Left ventricle myocardium inferior (tissue), 1 donor: ENCODE results near the gene BRIX1. TPM values are rescaled to one million over a fixed set of nuclear protein-coding genes. Genes with fewer than 3 reads are reported as not detected.

Source experiments
- DNase-seq: peaks from one replicate; pipeline ENCODE4 v3.0.0-alpha.2; 2020
- H3K27ac ChIP-seq: fragments of 200-600 bp; replicated peaks from 2 replicates; pipeline ENCODE4 v1.8.0; 2021
- H3K27me3 ChIP-seq: fragments of 200-600 bp; 2 replicates; pipeline ENCODE4 v1.8.0; 2021; ENCODE audit warnings: low read depth
- H3K36me3 ChIP-seq: fragments of 200-600 bp; 2 replicates; pipeline ENCODE4 v1.8.0; 2021
- H3K4me1 ChIP-seq: fragments of 200-600 bp; 2 replicates; pipeline ENCODE4 v1.8.0; 2021
- H3K4me3 ChIP-seq: fragments of 200-600 bp; 2 replicates; pipeline ENCODE4 v1.8.0; 2021; ENCODE audit warnings: mild to moderate bottlenecking, moderate library complexity
- H3K9me3 ChIP-seq: fragments of 200-600 bp; replicated peaks from 2 replicates; pipeline ENCODE4 v1.8.0; 2021
- intact Hi-C: fragments of 100-400 bp; cut with micrococcal nuclease; formaldehyde crosslinking; loops from one replicate; pipeline ENCODE4 v1.11.0; 2022
- total RNA-seq: library from RNA; stranded (reverse); fragmentation: NEBNext Ultra II Directional; extraction: Animal tissue kit (Norgen Biotek cat#: 25700); gene quantifications from one replicate; pipeline ENCODE4 v1.2.1, GENCODE V29; 2021
- TF ChIP-seq, protein P1 (sequence below): fragments of 200-600 bp; IDR thresholded peaks from 2 replicates; pipeline ENCODE4 v1.8.0; 2021; ENCODE audit warnings: antibody characterized with exemption, mild to moderate bottlenecking, borderline replicate concordance
- donor health status: DM: no; HTN: yes; CAD: no; lungs with severe emphysema.

Gene BRIX1
- total RNA-seq, 1 donor from 2014 or later, result 10.5 TPM

DNA sequence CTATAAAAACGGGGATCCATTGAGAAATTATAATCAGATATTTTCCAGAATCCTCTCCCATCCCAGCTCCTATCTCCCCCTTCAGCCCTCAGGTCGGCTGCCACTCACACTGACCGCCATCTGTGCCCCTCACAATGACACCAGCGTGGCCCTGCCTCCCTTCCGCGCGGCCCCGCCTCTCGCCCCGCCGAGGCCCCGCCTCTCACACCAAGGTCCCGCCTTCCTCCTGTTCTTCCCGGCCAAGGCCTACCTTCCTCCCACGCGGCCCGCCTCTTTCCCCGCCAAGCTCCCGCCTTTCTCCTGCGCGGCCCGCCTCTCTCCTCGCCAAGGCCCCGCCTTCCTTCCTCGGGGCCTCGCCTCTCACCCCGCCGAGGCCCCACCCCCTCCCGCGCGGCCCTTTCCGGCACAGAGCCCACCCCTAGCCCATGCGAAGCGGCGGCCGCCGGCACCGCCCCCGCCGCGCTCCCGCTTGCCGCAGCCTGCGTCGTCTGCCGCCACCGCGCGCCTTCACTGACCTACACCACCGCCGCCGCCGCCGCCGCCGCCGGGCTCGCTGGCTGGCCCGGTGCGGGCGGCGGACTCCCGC lies 13.7 kb downstream of the BRIX1 start, which contains the start of gene DNAJC21:
Gene DNAJC21 (plus strand): TSS at position 426 of the 586 bp plus-strand sequence. CDS start 261 bp downstream, outside the sequence.
- TF ChIP-seq, protein P1, sequence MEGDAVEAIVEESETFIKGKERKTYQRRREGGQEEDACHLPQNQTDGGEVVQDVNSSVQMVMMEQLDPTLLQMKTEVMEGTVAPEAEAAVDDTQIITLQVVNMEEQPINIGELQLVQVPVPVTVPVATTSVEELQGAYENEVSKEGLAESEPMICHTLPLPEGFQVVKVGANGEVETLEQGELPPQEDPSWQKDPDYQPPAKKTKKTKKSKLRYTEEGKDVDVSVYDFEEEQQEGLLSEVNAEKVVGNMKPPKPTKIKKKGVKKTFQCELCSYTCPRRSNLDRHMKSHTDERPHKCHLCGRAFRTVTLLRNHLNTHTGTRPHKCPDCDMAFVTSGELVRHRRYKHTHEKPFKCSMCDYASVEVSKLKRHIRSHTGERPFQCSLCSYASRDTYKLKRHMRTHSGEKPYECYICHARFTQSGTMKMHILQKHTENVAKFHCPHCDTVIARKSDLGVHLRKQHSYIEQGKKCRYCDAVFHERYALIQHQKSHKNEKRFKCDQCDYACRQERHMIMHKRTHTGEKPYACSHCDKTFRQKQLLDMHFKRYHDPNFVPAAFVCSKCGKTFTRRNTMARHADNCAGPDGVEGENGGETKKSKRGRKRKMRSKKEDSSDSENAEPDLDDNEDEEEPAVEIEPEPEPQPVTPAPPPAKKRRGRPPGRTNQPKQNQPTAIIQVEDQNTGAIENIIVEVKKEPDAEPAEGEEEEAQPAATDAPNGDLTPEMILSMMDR, result no peak
- peaks cover 31% of the 10 kb centered on the region for H3K36me3 ChIP-seq
- peaks cover 29% of the 10 kb centered on the region for H3K4me1 ChIP-seq
- no peaks in the 10 kb centered on the region for H3K9me3 ChIP-seq
- peak within 1 kb of the TSS; percentile 92 for H3K4me3 ChIP-seq
- DNase-seq, result peak; percentile 99
- H3K27ac ChIP-seq, result peak within 1 kb of the TSS; percentile 97
- intact Hi-C loops, result no loop called here
- H3K27me3 ChIP-seq, result no peaks in the 10 kb centered on the region

DNA sequence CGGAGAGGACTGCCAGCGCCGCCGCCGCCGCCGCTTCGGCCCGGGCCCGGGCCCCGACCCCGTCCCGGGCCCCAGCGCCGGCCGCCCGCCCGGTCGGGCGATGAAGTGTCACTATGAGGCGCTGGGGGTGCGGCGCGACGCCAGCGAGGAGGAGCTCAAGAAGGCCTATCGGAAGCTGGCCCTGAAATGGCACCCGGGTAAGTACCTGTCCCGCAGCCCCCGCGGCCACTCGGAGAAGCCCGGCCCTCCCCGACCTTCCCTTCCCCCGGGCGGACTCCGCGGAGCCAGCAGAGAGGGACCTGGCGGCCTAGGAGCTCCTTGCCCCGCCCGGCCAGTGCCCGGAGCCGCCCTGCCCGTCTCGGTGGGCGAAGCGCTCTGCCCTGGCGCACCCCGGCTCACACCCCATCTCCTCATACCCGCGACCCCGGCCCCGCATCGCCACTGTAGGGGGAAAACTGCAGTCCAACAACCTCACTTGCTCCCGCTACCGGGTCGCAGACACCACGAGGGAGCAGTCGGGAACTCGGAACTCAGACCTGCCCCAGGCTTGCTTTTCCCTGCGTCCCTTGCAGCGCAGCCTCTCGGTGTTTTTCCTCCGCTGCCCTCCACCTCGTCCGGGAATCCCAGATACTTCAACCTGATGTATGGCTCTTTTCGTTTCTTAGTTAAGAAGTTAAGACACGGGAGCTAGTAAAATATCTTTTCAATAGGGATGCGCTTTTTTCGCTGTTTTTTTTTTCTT lies 14.4 kb downstream of the BRIX1 start:
- Histone ChIP-seq H3K9me3 (no peaks in the 10 kb centered on the region), H3K4me3 (peak overlapping the region; percentile 92), H3K4me1 (peaks cover 31% of the 10 kb centered on the region), H3K27me3 (no peaks in the 10 kb centered on the region), H3K27ac (peak overlapping the region; percentile 97), H3K36me3 (peaks cover 24% of the 10 kb centered on the region)
- TF ChIP-seq, protein P1, result no peak
- peak; percentile 92 for DNase-seq
- intact Hi-C loops, result no loop called here

DNA sequence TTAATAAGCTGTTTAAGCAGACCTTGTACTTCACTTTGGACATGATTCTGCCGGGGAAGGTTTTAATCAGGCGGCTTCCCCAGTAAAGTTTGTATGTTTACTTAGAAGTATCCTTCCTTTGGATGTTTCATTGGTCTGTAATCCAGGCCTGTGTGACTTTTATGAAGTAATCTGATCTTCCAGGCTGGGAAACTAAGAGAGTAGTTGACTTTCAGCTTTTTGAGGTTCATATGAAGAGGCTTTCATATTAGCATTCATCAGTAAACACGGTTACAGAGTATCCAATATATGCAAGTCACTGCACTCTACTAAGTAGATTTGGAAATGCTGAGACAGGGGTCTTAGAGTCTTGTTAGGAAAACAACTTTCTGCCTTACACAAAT lies 14.9 kb downstream of the BRIX1 start:
- H3K27ac ChIP-seq, result peak overlapping the region; percentile 97
- no peaks in the 10 kb centered on the region for H3K9me3 ChIP-seq
- no peak for DNase-seq
- TF ChIP-seq, protein P1, result no peak
- peaks cover 20% of the 10 kb centered on the region for H3K36me3 ChIP-seq
- H3K4me1 ChIP-seq, result peaks cover 33% of the 10 kb centered on the region
- H3K27me3 ChIP-seq, result no peaks in the 10 kb centered on the region
- intact Hi-C loops, result no loop called here
- H3K4me3 ChIP-seq, result peak overlapping the region; percentile 92

DNA sequence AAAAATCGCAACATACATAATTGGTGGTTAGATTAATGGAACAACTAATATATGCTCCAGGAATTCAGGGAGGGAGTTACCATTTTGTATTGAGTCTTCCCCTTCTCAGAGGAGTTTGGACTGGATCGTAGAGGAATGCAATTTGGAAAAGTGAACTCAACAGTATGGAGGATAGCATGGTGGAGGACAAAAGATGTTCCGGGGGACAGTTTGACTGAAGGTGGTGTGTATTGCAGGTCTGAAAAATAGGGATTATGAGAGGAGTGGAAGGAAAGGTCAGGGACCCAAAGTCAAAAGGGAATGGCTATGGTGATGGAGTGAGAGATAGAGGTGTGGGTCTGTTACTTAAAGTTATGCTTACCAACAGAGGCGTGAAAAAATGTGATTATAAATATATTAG lies 15.4 kb downstream of the BRIX1 start:
- H3K27ac ChIP-seq, result peak overlapping the region; percentile 97
- TF ChIP-seq, protein P1, result no peak
- intact Hi-C loops, result no loop called here

DNA sequence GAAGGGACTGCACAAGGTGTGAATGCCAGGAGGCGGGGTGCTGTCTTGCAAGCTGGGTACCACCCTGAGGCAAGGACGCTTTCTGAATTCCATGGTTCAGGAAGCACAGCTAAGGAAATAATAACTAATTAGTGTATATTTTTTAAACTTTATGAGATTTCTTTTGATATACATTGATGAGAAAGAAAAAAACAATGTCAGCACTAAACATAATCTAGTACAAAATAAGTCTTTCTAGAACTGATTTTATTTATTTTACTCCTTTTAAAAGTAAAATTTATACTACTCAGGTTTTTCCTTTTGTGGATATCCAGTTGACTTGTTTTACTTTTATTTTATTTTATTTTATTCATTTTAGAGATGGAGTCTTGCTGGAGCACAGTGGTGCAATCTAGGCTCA lies 17.4 kb downstream of the BRIX1 start:
- no peak for DNase-seq
- Histone ChIP-seq H3K27ac (no peak overlapping the region), H3K4me1 (peaks cover 36% of the 10 kb centered on the region), H3K4me3 (no peak overlapping the region), H3K36me3 (peaks cover 30% of the 10 kb centered on the region), H3K9me3 (no peaks in the 10 kb centered on the region), H3K27me3 (no peaks in the 10 kb centered on the region)
- TF ChIP-seq, protein P1, result no peak
- intact Hi-C loops, result no loop called here

More for the DNA sequence above, 15.4 kb downstream of the BRIX1 start:
- H3K4me3 ChIP-seq, result peak overlapping the region; percentile 92
- no peaks in the 10 kb centered on the region for H3K9me3 ChIP-seq
- DNase-seq, result no peak
- H3K4me1 ChIP-seq, result peaks cover 33% of the 10 kb centered on the region
- H3K36me3 ChIP-seq, result peaks cover 20% of the 10 kb centered on the region
- no peaks in the 10 kb centered on the region for H3K27me3 ChIP-seq
